VCaP (cell line): ENCODE results near the gene FNBP1L.
A peak's percentile ranks its signal among the peaks of the same experiment; 100 is the strongest.

ENCODE experiments used
- H3K27ac ChIP-seq: fragments of 450-650 bp; 2 replicates; pipeline ENCODE4 v1.5.1; 2017
- TF ChIP-seq, protein P1 (sequence below): fragments of 450-650 bp; conservative IDR thresholded peaks from 2 replicates; pipeline ENCODE4 v1.5.1; 2017; ENCODE audit warnings: mild to moderate bottlenecking, moderate library complexity

Gene FNBP1L

DNA sequence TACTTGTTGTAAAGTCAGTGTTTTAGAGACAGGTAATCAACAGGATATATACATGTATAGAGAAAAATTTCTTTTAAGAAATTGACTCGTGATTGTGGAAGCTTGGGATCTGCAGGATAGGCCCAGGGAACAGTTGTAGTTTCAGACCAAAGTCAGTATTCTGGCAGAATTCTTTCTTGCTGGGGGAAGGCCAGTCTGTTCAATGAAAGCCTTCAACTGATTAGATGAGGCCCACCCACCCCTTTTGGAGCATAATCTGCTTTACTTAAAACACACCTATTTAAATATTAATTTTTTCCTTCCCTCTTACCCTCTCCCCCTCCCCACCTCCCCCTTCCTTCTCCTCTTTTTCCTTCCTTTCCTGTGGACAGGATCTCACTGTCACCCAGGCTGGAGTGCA, 48.0 kb downstream of the FNBP1L start:
- TF ChIP-seq, protein P1, sequence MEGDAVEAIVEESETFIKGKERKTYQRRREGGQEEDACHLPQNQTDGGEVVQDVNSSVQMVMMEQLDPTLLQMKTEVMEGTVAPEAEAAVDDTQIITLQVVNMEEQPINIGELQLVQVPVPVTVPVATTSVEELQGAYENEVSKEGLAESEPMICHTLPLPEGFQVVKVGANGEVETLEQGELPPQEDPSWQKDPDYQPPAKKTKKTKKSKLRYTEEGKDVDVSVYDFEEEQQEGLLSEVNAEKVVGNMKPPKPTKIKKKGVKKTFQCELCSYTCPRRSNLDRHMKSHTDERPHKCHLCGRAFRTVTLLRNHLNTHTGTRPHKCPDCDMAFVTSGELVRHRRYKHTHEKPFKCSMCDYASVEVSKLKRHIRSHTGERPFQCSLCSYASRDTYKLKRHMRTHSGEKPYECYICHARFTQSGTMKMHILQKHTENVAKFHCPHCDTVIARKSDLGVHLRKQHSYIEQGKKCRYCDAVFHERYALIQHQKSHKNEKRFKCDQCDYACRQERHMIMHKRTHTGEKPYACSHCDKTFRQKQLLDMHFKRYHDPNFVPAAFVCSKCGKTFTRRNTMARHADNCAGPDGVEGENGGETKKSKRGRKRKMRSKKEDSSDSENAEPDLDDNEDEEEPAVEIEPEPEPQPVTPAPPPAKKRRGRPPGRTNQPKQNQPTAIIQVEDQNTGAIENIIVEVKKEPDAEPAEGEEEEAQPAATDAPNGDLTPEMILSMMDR, result no peak

DNA sequence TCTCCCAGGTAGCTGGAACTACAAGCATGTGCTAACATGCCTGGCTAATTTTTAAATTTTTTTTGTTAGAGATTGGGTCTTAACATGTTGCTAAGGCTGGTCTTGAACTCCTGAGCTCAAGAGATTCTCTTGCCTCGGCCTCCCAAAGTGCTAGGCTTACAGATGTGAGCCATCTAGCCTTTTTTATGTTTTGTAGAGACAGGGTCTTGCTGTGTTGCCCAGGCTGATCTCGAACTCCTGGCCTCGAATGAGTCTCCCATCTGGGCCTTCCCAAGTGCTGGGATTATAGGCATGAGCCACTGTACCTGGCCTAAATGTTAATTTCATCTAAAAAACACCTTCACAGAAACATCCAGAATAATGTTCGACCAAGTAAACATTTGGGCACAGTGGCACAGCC, 48.6 kb downstream of the FNBP1L start:
- TF ChIP-seq, protein P1, result no peak
- no peak overlapping the region for H3K27ac ChIP-seq

More for the DNA sequence above, 48.0 kb downstream of the FNBP1L start:
- H3K27ac ChIP-seq, result no peak overlapping the region

DNA sequence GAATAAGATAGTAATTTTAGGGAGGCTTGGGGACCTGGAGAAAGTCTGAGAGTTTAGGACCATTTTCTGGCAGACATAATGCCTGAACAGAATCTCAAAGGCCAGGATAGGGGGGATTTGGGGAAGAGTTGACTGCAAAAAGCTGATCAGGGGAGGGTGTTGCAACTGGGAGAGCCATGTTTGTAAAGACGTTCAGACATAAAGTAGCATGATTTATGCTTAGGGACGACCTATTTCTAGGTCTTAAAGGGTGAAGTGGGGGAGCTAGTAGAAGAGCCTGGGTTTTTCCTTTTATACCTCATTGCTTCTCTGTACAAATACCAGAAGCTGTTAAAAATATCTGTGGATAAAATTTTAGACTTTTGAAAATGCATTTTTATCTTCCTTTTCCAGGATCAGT, 51.2 kb downstream of the FNBP1L start:
- TF ChIP-seq, protein P1, result no peak
- H3K27ac ChIP-seq, result no peak overlapping the region

DNA sequence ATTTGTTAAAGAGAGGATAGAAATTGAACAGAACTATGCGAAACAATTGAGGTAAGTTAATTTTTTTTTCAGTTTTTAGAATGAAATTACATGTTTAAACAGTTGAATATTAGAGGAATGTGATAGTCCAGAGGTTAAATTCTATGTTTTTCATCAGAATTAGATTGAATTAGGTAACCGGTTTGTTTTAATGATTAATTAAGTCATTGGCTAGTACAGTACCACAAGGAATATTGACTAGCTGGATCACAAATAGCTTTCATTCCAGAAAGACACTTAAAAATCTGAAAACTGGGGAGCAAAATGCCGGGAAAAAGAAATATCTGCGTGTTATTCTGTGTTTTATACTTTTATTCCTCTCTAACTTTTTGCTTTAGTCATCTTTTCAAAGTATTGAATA, 51.6 kb downstream of the FNBP1L start:
- TF ChIP-seq, protein P1, result no peak
- no peak overlapping the region for H3K27ac ChIP-seq

DNA sequence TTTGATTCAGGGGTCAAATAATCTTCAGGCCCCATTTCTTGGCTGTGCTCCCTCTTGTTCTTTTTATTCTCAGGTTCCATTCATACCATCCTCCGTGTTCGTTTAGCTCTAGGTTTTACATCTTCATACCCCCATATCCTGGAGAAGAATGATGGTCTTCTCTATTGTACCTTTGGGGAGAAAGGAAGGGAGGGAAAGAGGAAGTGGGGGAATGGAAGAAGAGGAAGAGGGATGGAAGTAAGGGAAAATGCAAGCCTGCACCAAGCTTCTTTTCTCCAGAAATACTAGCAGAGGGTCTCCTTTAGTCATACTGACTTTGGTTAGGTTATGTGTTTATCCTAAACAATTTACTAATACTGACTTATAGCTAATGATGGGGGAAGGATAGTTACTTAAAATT, 52.4 kb downstream of the FNBP1L start:
- peak overlapping the region; percentile 39; the same call in 1 of the 2 replicates for H3K27ac ChIP-seq
- TF ChIP-seq, protein P1, result no peak

DNA sequence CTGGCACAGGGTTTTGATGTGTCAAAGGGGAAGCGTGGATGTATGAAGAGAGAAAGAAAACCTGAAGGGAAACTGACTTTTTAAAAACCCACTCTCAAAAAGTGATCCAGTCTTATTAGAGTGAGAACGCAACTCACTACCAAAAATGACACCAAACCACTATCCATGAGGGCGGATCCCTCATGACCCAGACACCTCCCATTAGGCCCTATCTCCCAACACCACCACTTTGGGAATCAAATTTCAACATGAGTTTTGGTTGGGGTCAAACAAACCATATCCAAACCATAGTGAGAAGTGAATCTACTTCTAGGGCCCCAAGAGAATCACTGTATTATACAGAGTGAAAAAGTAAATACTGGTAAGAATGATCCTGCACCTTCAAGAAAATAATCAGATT, 53.5 kb downstream of the FNBP1L start:
- H3K27ac ChIP-seq, result peak overlapping the region; percentile 39
- TF ChIP-seq, protein P1, result no peak

DNA sequence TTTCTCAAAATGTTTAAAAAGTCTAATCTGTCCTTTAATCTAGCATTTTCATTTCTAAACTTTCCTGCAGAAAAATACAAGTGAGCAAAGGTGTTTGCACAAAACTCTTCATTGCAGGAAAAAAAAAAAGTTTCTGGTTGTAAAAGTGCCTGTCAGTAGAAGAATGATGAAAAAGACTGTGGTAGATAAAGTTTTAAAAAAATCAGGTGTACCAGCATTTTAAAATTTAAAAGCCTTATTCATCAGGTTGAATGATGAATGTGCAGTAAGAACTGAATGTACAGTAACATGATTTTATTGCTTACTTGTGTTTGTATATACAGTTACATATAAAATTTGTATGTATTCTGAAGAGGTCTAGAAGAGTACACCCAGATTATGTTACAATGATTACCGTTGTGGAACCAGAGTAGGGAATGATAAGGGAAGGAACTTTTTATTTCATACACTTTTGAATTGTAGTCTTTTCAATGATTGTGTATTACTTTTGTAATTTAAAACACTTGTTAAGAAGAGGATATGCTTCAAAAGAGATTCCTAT, 54.0 kb downstream of the FNBP1L start:
- TF ChIP-seq, protein P1, result no peak
- H3K27ac ChIP-seq, result peak overlapping the region; percentile 39
